ENCODE results near the gene ARHGAP10.

DNA sequence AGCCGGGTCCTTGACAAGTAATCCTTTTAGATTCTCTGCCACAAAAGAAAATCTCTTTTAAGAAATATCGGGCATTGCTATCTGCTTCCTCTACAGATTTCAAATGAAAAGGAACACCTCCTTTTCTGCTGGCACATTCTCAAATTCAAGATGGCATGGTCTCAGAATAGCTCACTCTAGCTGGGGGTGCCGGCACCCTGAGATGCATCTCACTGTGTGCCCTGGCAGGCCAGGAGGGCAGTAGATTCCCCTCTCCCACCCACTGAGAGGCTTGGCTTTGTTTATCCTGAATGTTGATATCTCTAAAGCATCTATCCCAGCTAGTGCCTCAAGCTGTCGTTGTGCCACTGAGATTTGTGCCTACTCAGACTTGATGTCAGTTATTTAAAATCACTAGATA is 319.5 kb downstream of the ARHGAP10 start:
- no peak for TF ChIP-seq WRNIP1 (IDR thresholded peaks at IDR 0.05; ENCODE audit: borderline replicate concordance, low read depth, low read length)
- no peak for TF ChIP-seq ZNF274 (IDR thresholded peaks at IDR 0.05; ENCODE audit: insufficient read depth, insufficient read length)
- TF ChIP-seq TARDBP (IDR thresholded peaks at IDR 0.05; ENCODE audit: borderline replicate concordance) = no peak

Data from GM12878 (cell line).